DOHH2 (cell line): Measurements from ENCODE around the gene NYAP1.
"Not testable (repeated sequence)": the region's sequence is repeated elsewhere in the genome, so short reads cannot be mapped to it uniquely, and the experiment has no call there.

Experiments
- CTCF ChIP-seq: fragments of 200-600 bp; sonication (generic); IDR thresholded peaks from one replicate; pipeline ENCODE4 v1.5.1; 2014; ENCODE audit warnings: antibody characterized with exemption, mild to moderate bottlenecking, low read depth, low read length; ENCODE audit not compliant: poor library complexity, severe bottlenecking
- EZH2phosphoT487 ChIP-seq: fragments of 200-600 bp; sonication (generic); IDR thresholded peaks from 2 replicates; pipeline ENCODE4 v1.6.1; 2017; ENCODE audit warnings: borderline replicate concordance, mild to moderate bottlenecking, antibody characterized with exemption, low read length, moderate library complexity, mixed read lengths

GRCh38 chr7:100521909-100522593, 38.3 kb downstream of the NYAP1 start:
- TF ChIP-seq CTCF, EZH2phosphoT487: not testable (repeated sequence)
